HG03039 (cell line): ENCODE data around the gene GABBR1.
A peak's percentile ranks its signal among the peaks of the same experiment; 100 is the strongest.
"Not testable (repeated sequence)": the region's sequence is repeated elsewhere in the genome, so short reads cannot be mapped to it uniquely, and the experiment has no call there.

Source experiments
- ATAC-seq: cut with Tn5 transposase; IDR thresholded peaks from one replicate; pipeline ENCODE4 v1.9.1; 2021; ENCODE audit warnings: mild to moderate bottlenecking, moderate library complexity; ENCODE audit not compliant: unreplicated experiment

Gene GABBR1

DNA sequence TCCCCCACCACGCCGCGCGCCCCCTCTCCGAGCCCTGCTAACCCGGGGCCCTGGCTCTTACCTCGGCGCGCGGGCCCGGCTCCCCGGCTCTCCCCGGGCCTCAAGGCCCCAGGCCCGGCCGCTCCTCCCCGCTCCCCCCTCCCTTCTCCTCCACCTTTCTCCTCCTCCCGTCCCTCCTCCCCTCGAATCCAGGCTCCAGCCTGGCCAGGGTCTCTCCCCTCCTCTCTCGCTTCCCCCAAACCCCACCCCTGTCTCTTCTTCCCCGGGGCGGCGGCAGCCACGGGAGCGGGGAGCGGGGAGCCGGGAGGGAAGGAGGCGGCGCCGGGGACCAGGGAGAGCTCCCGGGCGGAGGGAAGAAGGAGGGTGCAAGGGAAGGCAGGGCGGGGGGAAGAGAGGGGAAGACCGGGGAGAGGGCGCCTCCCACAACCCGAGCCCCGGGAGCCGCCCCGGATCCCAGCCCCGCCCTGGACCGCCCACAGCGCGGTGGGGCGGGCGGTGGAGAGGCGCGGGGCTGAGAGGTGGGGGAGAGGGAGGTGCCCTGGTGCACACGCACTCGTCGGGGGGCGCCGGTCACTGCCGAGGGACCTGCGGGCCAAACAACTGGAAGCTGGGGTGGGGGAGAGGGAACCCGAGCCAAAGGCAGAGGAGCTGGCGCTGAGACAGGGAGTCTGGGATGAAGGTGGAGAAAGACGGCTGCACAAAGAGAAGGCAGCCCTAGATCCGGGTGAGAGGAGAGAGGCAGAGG lies at the start of gene GABBR1:
TSS of gene GABBR1 (minus strand) at position 395 of the 745 bp plus-strand sequence. CDS start 798 bp downstream, outside the sequence.
- ATAC-seq = peak; percentile 63

DNA sequence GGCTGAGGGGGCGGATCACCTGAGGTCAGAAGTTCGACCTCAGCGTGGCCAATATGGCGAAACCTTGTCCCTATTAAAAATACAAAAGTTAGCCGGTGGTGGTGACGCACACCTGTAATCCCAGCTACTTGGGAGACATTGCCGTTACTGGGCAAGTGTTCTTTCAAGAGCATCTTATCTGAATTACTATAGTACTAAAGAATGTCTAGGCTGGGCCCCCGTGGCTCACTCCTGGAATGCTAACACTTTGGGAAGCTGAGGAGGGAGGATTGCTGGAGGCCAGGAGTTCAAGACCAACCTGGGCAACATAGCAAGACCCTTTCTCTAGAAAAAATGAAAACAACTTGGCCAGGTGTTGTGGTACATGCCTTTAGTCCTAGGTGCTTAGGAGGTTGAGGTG lies 48.8 kb upstream of the GABBR1 start:
- ATAC-seq = no peak

DNA sequence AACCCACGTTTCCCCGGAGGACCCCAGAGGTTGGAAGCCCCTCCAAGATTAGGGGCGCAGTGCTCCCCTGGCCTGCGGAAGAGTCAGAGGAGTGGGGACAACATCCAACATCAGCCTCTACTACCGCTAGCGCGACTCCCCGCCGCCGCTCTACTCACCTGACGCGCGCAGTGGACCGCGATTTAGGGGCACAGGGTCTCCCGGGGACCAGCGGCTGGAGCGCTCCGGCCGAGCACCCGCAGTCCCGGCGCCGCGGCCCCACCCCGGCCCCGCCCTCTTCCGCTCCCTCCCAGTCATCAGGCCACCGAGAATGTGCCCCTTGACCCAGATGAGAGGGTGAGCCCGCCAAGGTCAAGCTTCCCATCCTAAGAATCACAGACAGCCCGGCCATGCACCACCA lies 47.9 kb upstream of the GABBR1 start, which contains the start of gene ZFP57:
TSS of gene ZFP57 (minus strand) at position 249 of the 400 bp plus-strand sequence. CDS start 4,149 bp downstream, outside the sequence.
- no peak for ATAC-seq

DNA sequence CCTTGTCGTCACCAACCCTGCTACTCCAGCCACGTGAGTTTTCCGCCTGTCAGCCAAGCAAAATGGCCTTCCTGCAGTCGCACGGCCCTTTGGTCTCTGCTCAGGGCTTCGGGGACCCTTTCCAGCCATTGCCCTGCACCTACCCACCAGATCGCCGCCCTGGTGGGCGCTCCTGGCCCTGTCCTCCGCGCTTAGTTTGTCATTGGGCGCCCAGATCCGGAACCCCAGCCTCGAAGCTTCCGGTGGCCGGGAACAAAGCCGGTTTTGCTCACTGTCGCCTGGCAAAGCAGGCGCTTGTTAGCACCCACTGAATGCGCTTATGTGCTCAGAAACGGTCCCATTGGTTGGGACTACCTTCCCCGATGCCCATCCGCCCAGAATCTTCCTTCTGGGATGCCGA lies 47.4 kb upstream of the GABBR1 start:
- ATAC-seq = no peak

DNA sequence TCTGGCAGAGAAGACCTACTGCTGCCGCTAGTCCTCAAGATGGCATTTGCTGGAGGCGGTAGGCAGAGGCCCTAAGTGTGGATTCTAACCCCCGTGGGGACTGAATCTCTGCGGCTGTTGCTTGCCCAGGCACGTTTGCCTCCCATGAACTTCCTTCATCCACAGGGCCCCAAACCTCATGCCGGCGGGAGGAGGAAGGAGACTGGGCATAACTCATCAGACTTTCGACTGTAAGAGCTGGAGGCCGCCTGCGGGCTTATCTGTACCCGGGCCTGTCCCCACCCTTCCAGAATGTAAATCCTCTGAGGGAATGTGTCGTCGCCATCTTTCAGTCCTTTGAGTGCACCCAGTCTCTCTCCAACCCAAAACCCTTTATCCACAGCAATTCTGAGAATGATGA lies 47.0 kb upstream of the GABBR1 start:
- no peak for ATAC-seq

DNA sequence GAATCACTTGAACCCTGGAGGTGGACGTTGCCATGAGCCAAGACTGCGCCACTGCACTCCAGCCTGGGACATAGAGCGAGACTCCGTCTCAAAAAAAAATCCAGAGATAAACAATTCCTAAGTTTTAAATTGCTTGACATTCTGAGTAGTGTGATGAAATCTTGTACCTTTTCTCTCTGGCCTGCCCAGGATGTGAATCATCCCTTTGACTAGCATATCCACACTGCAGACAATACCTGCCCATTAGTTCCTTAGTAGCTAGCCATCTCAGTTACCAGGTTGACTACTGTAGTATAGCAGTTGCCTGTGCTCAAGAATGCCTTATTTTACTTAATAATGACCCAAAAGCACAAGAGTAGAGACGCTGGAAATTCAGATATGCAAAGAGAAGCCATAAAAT lies 45.1 kb upstream of the GABBR1 start:
- no peak for ATAC-seq

DNA sequence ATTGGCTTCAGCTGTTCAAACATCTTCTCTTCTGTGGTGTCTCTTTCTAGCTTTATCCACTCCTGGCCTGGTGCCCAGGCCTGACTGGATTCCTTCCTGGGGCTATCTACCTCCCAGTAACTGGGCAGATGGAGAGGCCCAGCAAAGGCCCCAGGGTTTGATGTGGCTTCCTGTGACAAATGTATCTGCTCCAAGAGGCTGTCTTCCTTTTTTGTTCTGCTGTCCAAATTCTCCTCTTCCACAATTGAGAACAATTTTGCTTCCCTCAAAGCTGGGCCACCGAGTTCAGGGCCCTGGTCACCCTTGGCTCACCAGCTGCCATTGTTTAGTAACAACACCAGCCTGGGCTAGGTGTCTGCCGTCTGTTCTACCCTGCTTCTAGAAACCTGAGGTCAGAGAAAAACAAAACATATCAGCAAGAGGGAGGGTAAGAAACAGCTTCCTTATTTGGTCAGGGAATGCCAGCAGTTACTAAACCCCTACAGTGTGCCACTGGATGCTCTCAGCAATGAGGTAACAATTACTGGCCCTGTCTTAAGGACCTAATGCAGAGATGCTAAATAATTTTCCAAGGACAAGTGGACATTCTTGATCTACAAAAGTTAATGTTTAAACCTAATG lies 44.1 kb upstream of the GABBR1 start:
- ATAC-seq = no peak

DNA sequence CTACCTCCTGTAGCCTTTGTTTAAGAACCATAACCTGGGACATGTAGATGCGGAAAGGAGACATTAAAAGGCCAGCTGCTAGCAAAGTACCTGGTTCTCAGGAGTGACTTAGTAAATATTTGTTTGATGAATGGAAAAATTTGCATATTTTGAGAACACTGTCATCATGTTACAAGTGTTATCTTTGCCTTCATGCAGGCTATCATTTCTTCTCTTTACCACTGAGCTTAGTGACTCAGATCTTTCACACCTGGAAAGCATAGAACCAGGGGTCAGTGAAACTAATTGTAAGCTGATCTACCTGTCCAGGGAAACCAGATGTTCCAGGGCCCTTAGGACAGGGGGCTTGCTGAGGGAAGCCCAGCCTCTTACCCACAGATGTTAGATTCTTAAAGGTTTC lies 42.6 kb upstream of the GABBR1 start:
- ATAC-seq = no peak

DNA sequence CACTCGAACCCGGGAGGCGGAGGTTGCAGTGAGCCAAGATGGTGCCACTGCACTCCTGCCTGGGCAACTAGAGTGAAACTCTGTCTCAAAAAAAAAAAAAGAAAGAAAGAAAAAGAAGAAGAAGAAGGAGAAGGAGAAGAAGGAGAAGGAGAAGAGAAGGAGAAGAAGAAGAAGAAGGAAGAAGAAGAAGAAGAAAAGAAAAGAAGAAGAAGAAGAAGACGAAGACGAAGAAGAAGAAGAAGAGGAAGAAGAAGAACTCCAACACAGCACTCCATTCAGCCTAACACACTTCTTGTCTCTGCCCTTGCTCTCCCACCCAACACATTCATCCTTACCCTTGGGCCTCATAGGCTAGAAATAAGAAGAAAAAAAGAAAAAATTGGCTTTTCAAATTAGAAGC lies 41.0 kb upstream of the GABBR1 start:
- ATAC-seq = no peak

DNA sequence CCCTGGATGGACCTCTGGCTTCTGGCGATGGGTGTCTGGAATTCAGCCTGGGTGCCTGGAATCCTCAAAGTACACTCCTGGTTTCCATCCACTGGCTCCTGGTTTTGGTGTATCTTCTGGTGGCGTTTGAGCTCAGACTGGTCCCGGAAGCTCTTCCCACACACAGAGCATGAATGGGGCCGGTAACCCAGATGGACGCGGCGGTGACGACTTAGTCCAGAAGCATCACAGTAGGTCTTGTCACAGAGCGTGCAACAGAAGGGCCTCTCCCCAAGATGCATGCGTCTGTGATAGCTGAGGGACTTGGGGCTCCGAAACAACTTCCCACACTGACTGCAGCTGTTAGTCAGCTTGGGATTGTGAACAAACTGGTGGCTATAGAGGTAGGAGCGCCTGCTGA lies 40.2 kb upstream of the GABBR1 start:
- no peak for ATAC-seq

DNA sequence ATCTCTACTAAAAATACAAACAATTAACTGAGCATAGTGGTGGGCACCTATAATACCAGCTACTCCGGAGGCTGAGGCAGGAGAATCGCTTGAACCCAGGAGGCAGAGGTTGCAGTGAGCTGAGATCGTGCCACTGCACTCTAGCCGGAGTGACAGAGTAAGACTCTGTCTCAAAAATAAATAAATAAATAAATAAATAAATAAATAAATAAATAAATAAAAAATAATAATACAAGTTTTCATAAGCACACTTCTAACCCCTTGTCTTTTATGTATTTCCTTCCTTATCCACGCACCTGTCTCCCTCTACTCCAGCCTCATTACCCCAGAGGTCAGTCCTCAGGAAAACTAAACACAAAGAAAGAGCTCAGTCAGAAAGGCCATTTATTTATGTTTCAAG lies 39.1 kb upstream of the GABBR1 start:
- ATAC-seq = not testable (repeated sequence)

DNA sequence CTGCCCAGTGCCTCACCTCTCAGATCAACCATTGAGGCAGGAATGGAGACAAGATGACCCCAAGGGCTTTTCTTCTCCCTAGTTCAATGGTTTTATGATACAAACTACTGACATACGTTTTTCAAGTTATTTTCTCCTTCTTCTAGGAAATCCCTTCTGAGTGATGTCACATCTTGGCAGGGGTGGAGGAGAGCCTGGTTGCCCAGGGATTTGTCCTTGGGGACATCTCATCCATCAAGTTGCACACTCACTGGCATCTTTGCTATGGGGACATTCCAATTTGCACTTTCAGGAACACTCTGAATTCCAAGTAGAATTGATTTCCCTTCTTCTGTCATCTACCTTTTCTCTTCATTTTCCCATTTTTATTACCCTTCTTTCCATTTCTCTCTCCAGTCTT lies 38.0 kb upstream of the GABBR1 start:
- ATAC-seq = no peak

DNA sequence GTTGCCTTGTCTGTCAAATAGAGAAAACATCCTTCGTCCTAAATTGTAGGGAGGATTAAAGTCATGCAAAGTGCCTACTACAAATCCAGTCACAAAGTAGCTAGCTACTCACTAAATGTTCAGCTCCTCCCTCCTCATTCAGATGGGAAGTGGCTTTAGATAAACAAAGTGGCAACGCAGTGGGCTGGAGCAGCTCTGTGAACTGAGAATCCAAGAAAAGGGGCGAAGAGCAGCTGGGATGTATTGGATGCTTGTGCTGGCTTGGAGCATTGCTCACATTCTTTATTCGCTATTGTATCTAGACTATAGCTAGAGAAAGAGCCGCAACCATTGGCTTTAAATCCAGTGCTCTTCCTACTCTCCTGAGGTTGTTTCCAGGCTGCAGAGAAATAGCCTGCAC lies 34.2 kb upstream of the GABBR1 start:
- ATAC-seq = no peak

DNA sequence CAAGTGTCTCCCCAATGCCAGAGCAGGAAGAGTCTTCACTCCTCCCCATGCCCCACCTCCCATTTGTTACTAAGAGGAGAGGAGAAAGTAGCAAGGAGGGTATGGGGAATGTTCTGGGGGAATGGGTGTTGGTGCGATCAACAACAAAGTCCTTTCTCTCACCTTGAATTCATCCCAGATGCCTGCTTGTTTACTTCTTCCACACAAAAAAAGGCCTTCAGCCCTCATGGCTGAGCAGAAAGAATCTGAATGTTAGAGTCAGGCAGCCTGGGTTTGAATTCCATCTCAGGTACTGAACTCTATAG lies 33.8 kb upstream of the GABBR1 start:
- ATAC-seq = no peak

DNA sequence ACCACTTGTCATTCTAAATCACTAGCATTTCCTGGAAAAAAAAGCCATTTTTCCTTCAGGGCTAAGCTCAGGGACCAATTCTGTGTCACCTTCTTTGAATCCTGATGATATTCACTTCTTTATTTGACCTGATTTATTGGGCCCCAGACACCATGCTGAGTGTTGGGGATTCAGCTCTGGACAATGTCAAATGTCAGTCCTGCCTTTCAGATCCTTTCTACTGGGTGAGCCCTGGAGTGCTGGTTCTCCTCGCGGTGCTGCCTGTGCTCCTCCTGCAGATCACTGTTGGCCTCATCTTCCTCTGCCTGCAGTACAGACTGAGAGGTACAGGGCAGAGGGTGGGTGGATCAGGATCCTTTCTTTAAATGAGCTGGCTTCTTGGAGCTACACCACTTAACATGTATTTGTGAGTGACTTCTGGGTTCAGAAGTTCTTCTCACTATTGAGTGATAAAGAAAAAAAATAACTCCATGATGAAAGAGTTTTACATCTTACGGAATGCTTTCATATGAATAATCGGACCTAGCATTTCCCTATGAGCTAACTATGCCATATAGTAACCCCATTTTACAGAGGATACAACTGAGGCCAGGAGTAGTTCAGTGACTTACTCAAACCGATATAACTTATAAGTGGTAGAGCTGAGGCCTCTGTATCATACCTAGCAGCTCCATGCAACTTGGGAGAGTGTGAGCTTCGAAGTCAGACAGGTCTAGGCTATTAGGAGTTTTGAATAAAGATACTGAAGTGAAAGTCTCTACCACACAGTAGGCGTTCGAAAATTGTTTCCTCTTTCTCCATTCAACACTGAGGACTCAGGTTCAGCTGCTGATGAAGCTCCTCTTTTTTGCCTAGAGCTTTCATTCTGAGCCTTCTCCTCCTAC lies 33.2 kb upstream of the GABBR1 start:
- ATAC-seq = no peak

DNA sequence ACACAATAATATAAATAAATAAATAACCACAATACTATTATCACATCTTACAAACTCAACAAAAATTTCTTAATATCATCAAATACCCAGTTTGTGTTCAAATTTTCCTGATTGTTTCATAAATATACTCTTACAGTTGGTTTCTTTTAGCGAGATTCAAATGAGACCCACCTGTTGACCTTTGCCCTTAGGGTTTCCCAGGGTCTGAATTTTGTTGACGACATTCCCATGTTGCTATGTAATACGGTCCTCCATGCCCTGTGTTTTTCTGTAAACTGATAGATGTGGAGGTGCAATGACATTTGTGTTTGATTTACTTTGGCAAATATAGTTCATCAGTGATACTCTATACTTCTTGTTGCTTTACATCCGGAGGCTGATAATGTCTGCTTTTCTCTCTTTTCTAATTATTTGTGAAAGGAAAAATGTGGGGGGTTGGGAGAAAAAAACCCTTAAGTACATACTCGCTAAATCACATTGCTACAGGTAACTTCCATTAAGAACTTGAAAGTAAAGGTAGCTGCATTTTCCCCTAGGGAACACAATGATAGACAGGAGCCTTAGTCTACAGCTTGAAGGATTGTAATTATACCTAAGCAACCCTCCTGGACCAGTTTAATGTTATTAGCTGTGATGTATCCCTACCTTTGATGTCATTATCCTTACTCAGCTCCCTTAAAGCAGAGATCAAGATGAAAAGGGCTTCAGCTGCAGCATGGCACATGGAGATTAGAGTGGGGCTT lies 30.5 kb upstream of the GABBR1 start:
- no peak for ATAC-seq

DNA sequence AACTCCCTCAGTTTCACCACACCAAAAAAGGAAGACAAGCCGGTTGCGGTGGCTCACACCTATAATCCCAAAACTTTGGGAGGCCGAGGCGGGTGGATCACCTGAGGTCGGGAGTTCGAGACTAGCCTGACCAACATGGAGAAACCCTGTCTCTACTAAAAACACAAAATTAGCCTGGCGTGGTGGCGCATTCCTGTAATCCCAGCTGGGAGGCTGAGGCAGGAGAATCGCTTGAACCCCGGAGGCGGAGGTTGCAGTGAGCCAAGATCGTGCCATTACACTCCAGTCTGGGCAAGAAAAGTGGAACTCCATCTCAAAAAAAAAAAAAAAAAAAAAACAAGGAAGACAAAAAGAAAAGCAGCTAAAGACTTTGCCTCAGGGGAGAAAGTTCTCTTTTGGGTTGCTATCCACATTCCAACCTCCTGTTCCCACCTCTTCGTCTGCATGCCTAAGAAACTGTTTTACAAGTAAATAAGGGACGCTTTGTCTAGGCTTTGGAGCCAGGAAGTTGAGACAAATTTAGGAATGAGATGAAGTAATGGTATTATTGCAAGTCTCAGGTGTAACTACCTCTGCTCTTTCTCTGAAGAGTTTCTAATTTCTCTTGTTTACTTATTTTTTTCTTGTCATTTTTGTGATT lies 28.6 kb upstream of the GABBR1 start:
- ATAC-seq = not testable (repeated sequence)

DNA sequence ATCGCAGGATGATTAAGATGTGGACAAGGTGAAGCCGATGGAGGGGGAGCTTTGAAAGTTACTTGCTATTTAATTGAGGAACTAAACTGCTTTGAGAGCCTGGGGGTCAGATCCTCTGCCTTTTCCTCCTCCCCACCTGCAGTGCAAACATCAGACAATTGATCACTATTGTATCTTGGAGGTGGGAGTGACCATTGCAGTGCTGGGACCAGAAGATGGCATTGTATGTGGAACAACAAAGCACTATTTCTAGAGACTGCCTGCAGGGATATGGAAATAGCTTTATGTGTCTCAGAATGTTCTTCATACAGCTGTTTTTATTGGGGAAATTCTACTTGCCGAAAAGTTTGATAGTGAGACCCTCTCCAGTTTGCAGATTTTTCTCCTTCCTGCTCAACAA lies 28.1 kb upstream of the GABBR1 start:
- ATAC-seq = no peak

DNA sequence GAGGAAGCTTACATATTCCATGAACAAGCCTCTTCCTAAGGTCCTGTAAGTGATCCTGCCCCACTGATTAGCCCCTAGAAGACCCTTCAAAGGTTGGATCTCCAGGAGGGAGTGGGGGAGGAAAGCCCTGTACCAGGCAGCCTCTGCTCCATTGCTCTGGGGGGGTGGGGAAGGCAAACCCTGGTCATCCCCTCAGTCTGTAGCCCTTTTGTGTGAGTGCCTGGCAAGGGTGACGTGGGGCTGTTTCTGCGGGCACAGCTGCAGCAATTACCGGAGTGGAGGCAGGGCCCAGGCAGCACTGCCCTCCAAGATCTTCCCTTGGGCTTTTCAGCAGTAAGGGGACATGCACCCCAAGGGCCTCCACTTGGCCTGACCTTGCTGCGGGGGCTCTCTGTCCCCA lies 23.8 kb upstream of the GABBR1 start, which contains the start of gene MOG:
TSS of gene MOG (plus strand) at position 295 of the 400 bp plus-strand sequence. CDS start 118 bp downstream, outside the sequence.
- no peak for ATAC-seq

DNA sequence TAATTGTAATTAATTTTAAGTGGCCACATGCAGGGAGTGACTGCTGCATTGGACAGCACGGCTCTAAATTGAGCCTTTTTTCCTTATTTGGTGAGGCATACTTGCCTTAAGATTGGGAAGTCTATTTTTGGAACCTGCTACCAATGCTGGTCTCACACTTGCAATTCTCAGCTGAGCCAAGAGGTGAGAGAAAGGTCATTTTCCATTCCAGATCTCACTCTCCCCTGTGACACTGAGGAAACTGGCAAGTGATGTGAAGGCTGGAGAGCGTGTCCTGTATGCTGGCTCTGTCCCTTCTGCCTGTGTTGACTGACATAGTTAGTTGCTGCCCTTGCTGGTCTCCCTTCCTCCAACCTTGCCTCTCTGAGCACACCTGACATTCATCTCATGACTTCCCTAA lies 23.2 kb upstream of the GABBR1 start:
- no peak for ATAC-seq
